Iris pigment epithelial cell (primary cell): ENCODE results near the gene ASTN2.
"Not testable (repeated sequence)": the region's sequence is repeated elsewhere in the genome, so short reads cannot be mapped to it uniquely, and the experiment has no call there.

Source experiments
- DNase-seq: peaks from one replicate; pipeline ENCODE4 v3.0.0-alpha.2; 2011; ENCODE audit warnings: low read depth

The ASTN2 gene

GRCh38 chr9:116697362-116697761 lies 717.5 kb downstream of the ASTN2 start:
- DNase-seq, result peak; percentile 71

DNA sequence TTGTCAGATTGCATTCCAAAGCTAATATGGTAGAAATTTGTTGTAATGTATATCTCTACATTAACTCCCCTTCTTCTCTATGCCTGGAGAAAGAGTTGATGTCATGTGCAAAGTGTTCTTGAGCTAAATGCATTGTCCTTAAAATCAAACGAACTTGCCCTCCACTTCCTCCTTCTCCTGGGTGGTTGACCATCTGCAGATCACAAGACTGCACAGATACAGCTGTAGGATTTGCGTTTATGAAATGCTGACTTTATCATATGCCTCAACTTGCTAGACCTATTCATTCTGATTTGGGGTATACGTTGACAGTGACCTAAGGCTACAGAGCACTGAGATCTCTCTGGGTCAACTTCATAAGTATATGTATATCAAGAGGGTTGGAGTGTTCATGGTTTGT lies 719.4 kb downstream of the ASTN2 start:
- no peak for DNase-seq

DNA sequence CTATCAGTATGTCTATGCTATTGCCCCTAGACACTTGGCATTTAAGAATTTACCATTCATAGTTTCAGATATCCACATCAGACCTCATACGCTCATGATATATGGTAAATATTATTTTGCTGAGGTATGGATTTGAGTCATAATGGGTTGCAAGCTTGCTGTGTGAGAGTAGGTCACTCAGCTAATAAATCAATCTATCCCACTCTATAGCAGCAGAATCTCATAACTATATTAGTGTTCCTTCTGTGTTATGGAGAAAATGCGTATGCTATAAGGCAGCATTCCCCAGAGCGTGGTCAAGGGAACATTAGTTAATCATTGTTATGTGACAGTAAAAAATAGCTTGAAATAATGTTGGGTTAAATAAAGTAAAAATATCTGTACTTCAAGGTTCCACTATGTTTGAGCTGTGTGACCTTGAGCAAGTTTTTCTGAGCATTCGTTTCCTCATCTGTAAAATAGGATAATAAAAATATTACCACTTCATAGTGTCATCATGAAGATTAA lies 720.0 kb downstream of the ASTN2 start:
- no peak for DNase-seq

DNA sequence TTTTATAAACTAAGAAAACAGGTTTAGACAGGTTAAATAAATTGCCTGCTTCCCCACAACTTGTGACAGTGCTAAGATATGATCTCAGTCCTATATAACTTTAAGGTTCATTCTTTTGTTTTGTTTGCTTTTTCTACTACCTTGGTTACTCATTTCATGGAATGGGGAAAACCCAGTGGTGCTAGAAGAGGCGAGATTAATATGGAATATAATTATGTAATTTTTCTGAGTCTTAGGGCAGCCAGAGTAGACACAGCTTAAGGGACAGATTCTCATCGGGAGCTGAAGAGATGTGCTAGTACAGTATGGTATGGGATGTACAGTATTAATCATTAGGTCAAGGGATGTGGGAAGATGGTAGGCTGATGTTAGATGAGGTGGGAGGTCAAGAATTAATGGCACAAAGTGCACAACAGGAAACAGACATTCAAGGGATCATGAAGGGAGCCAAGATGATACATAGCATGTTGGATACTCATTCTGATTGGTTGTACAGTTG lies 721.6 kb downstream of the ASTN2 start:
- peak; percentile 62 for DNase-seq

- DNase-seq, result no peak
Measured at GRCh38 chr9:116692616-116693015, 722.2 kb downstream of the ASTN2 start.

GRCh38 chr9:116691607-116692006 lies 723.2 kb downstream of the ASTN2 start:
- no peak for DNase-seq

DNA sequence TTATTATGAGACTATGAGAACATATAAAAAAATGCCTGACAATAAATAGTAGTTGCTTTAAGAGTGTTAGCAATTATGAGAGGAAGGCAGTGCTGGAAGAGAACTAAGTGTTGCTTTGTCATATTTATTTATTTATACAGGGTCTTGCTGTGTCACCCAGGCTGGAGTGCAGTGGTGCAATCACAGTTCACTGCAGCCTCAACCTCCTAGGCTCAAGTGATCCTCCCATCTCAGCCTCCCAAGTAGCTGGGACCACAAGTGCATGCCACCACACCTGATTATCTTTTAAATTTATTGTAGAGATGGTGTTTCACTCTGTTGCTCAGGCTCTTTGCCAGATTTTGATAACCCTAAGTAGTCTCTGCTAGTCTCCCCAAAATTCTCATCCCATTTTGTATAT lies 724.1 kb downstream of the ASTN2 start:
- not testable (repeated sequence) for DNase-seq

DNA sequence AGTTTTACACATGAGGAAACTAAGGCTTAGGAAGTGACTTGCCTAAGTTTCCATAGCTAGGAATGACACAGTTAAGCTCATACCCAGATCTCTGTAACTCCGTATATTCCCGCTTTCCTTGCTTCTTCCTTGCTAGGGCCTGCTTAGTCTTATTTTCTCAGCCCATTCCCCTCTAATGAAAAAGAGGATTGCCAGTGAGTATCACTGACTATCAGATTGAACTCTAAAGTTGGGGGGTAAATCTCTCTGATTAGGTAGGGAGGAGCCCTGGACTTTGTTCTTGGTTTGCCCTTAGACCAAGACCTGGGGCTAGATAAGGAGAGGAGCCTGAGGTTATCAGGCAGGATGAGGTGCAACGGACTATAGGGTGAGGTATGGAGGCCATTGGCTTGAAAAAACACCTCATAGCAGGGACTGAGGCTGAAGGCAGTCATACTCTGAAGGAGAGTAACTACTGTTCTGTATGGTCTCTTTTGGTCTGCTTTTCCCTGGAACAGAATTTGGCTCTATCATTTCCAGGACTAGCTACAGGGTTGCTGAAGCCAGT lies 725.3 kb downstream of the ASTN2 start:
- no peak for DNase-seq

DNA sequence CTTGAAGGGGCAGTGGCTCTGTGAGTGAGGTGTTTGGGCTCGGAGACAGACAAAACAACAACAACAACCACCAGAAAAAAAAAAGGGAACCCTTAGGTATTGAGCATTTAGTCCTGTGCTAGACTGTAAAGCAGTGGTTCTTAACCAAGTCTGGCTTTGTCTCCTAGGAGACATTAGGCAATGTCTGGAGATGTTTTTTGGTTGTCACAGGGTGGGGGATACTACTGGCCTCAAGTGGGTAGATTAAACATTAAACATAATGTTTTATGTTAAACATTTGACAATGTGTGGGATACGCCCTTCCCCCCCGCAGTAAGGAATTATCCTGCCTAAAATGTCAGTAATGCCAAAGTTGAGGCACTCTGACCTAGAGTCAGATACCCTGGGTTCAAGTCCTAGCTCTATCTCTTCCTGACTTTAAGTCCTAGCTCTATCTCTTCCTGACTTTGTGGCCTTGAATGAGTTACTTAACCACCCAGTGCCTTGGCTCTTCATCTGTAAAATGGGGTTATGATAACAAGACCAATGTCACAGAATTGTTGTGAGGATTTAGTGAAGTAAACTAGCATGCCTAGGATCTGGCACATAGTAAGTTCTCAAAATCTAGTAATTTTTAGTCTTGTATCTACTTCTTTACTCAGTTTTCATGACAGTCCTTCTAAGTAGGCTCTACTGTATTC lies 725.9 kb downstream of the ASTN2 start:
- no peak for DNase-seq

DNA sequence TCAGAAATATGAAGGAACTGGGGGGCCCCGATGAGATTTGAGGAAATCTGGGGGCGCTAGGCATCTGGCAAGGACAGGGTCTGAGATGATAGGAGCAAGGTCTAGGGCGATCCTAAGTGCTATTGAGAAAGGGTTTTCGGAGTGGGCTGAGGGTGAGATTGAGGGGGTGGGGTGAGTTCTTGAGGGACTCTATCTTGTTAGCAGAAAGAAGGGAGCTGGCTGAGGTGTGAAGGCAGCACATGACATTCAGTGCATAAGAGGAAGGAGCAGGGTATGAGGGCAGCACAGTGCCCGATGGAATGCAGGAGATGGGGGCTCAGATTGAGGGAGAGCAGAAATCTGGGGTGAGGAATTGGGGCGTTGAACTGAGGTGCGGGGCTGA lies 727.1 kb downstream of the ASTN2 start:
- DNase-seq, result no peak

DNA sequence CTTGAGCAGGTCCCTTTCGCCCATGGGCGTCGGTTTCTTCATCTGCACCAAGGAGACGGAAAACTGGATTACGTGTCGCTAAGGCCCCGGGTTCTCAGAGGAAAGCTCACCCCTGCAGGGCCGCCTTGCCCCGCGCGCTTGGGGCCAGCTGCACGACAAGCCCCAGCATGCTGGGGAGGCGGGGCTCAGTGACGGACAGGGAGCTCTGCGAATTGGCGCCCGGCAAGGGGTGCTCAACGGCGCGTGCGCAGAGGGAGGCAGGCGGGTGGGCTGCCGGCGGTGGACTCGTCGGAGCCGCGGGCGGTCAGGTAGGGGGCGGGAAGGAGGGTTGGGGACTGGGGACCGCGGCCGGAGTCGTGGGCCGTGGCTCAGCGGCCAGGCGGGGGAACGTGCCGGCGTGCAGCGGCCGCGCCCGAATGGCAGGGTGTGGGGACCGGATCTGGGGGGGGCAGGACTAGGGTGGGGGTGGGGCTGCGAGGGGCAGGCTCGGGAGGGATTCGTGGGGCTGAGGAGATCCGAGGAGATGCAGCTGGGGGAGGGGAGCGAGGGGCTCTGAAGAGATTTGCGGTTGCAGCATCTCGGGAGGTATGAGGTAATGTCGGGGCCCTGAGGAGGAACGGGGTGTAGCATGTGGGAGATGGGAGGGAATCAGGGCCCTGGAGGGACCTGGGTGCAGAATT lies 727.6 kb downstream of the ASTN2 start, which contains the start of gene TRIM32:
Gene TRIM32 (plus strand): TSS at position 232 of the 680 bp plus-strand sequence. CDS start 10,438 bp downstream, outside the sequence.
- DNase-seq, result peak; percentile 80

- peak; percentile 34 for DNase-seq
Measured at GRCh38 chr9:116686693-116687073, 728.2 kb downstream of the ASTN2 start.

- DNase-seq, result no peak
Measured at GRCh38 chr9:116686135-116686534, 728.7 kb downstream of the ASTN2 start.

- DNase-seq, result no peak
Measured at GRCh38 chr9:116685166-116685565, 729.7 kb downstream of the ASTN2 start.

- no peak for DNase-seq
Measured at GRCh38 chr9:116683535-116683934, 731.3 kb downstream of the ASTN2 start.

GRCh38 chr9:116674210-116674980 lies 740.5 kb downstream of the ASTN2 start:
- DNase-seq, result peak; percentile 31

GRCh38 chr9:116673375-116673774 lies 741.5 kb downstream of the ASTN2 start:
- no peak for DNase-seq

- no peak for DNase-seq
Measured at GRCh38 chr9:116671605-116672004, 743.3 kb downstream of the ASTN2 start.

DNA sequence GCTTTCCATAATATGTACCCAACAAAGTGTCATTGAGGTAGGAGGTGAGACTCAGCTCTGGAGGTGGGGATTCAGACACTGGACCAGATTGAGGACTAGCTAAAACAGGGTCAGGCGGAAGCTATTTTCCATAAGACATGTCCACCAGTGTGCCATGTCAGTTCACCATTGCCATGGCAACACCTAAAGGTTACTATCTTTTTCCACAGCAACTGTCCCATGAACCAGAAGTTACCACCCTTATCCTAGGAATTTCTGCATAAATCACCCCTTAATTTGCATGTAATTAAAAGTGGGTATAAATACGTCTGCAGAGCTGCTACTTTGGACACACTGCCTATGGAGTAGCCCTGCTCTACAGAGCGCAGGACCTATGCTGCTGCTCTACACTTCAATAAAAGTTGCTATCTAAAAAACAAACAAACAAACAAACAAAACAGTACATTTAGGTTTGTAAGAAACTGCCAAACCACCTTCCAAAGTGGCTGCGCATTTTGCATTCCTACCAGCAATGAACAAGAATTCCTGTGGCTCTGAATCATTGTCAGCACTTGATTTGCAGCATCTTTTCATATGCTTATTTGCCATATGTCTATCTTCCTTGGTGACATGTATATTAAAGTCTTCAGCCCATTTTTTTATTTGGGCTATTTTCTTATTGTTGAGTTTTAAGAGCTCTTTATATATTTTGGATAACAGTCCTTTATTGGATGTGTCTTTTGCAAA lies 745.7 kb downstream of the ASTN2 start:
- peak; percentile 33 for DNase-seq

GRCh38 chr9:116663581-116663980 lies 751.3 kb downstream of the ASTN2 start:
- no peak for DNase-seq

DNA sequence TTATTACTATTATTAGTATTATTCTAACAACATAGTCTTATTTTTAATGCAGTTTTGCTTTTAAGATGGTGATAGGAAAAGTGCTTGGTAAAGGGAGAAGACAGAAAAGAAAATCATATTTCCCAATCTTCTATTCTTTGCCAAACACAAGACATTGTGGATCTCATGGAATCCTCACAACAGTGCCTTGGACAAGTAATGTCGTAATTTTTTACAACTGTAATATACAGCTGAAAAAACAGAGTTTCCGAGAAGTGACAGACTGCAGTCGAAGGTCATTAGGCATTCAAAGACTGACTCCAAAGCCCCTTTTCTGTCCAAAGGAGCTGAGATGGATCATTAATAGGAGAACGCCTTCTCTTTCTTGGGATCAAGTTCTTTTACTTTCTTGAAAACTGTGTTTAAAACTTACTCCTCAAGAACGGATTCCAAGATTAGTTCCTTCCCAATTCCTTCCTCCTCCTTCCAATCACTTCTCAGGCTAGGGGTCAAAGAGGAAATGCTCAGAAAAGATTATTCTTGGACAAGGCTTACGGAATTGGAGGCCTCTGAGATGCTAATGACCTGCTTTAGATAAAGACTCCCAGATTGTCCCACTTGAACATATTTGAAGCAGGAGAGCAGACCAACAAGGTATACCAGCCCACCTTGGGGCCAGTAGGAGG lies 752.1 kb downstream of the ASTN2 start:
- DNase-seq, result no peak
